Measurements from ENCODE around the gene CACNA2D2. TPM values are rescaled to one million over a fixed set of nuclear protein-coding genes. Genes with fewer than 3 reads are reported as not detected.

Gene CACNA2D2
- total and polyA plus RNA-seq, 12 donors = 0.09 to 2.0 (median 0.60) TPM

DNA sequence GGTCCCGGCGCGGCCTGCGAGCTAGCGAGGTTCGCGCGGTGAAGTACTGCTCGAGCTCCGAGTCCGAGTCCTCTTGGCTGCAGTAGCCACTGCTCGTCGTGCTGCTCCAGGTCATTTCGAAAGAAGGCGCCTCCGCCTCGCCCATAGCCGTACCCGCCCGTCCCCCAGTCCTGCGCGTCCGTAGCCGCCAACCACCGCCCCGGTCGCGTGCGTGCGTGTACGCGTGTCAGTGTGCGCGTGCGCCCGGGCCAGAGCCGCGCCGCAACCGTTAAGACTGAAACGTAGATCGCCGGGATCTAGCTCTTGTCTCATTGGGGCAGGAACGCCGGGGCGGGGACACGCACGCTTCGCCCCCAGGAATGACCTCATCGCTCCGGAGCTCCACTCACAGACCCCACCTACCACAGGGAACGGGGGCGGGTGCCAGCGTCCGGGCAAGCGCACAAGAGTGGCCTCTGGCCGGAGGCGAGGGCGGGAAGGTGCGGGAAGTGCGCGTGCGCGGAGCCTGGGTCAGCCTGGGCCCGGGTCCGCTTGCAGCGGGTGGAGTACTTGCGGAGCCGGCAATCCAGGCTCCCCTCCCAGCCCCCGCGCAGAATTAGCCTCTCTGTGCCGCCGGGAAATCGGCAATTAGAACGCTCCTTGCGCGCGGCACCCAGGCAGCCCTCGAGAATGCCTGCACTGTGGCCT lies 166.1 kb downstream of the CACNA2D2 start:
- peak overlapping the region; percentile 87 to 98 (median 93) for H3K27ac ChIP-seq
- intact Hi-C loops (cut with DNase I) = no loop called here
- no peak for TF ChIP-seq CTCF (IDR thresholded peaks at IDR 0.05)
- peak; percentile 68 to 96 for TF ChIP-seq POLR2A (IDR thresholded peaks at IDR 0.05)
- peak overlapping the region; percentile 30 to 68 (median 58) for H3K4me3 ChIP-seq
- no peaks in the 10 kb centered on the region for H3K27me3 ChIP-seq
- peaks cover 0 to 2% of the 10 kb centered on the region in 2 donors for H3K36me3 ChIP-seq (replicated peaks in 1 of 2)
- 0 to 1% (median 0%) methylated on average over 23 to 79 of the region's 79 CpGs; no CpG with 5 or more reads in 1 of the 4 donors for WGBS, 4 donors
- H3K4me1 ChIP-seq (replicated peaks in 1 of 2) = peaks cover 29 to 52% of the 10 kb centered on the region in 2 donors
- H3K9me3 ChIP-seq (replicated peaks in 1 of 3) = no peaks in the 10 kb centered on the region
- DNase-seq = peak; percentile 99 to 100 (median 100)

DNA sequence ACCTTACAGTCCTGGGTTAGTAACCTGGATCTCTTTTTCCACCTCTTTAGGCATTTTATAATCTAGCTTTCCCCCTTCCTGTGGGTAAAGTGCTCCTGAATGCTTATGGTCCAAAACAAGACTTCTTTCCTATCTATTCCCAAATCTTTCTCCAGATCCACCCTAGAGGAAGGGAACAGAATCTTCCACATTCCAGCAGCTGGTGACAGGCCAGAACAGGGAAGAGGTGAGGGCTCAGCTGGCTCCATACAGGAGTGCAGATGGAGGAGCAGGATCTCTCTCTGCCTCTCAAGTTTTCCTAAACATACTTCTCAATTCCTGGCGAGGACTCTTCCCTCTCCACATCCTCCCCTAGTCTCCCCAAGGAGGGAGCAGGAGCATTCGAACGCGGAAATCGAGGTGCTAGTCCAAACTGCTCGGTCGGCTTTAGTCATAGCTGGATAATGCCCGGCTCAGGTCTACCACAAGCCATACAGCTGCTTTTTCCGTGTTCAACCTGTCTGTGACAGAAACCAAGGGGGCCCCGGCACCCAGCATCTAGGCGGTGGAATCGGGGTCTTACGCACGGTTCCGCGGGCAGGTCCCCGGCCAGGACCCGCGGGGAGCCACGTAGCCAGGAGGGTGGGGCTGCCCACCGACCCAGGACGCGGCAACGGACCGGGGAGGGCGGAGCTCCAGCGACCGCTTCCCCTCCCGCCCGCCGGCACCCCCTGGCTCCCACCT lies 166.8 kb downstream of the CACNA2D2 start:
- peaks cover 29 to 52% of the 10 kb centered on the region in 2 donors for H3K4me1 ChIP-seq (replicated peaks in 1 of 2)
- no peak for TF ChIP-seq POLR2A (IDR thresholded peaks at IDR 0.05)
- peak in 1 of 6 experiments; percentile 16 for TF ChIP-seq CTCF (IDR thresholded peaks at IDR 0.05)
- H3K4me3 ChIP-seq = peak overlapping the region; percentile 27 to 68 (median 58)
- no peak for DNase-seq
- intact Hi-C loops (cut with DNase I) = no loop called here
- H3K27ac ChIP-seq = peak overlapping the region; percentile 87 to 98 (median 93)
- 1 to 2% (median 1%) methylated on average over 9 to 31 of the region's 31 CpGs for WGBS, 4 donors
- no peaks in the 10 kb centered on the region for H3K27me3 ChIP-seq
- H3K36me3 ChIP-seq (replicated peaks in 1 of 2) = peaks cover 0 to 9% of the 10 kb centered on the region in 2 donors
- H3K9me3 ChIP-seq (replicated peaks in 1 of 3) = no peaks in the 10 kb centered on the region

DNA sequence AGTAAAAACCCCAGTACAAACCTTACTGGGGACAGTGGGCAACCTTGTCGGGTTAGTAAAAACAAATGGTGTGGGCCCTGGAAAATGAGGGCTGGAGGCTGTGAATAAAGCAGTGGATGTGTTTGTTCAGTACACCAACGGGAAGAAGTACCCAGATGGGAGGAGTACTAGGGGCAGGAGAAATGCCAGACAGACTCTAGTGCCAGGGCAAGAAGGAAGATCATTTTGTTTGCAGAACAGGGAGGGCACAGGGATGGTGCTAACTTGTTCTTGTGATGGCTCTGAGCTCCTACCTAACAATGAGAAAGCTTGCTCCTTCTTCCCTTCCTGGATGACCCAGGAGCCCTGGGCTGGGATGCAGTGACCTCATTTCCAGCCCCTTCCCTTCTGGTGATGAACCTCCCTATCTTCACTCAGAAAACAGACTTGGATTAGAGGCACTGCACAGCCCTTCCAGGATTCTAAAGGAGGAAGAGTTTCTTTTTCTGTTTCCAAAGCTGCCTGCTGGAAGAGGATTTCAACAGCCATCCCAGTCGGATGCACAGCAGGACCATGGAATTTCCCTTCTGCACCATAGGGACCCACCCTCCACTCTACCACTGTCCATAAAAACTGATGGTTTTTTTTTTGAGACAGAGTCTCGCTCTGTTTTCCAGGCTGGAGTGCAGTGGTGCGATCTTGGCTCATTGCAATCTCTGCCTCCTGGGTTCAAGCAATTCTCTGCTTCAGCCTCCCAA lies 168.9 kb downstream of the CACNA2D2 start:
- Histone ChIP-seq H3K27me3 (no peaks in the 10 kb centered on the region), H3K4me1 (replicated peaks in 1 of 2) (peaks cover 29 to 52% of the 10 kb centered on the region in 2 donors), H3K4me3 (no peak overlapping the region), H3K36me3 (replicated peaks in 1 of 2) (peaks cover 0 to 30% of the 10 kb centered on the region in 2 donors), H3K27ac (peak overlapping the region in 4 of 5 donors; percentile 22 to 98 (median 58)), H3K9me3 (replicated peaks in 1 of 3) (no peaks in the 10 kb centered on the region)
- no peak for TF ChIP-seq POLR2A (IDR thresholded peaks at IDR 0.05)
- TF ChIP-seq CTCF (IDR thresholded peaks at IDR 0.05) = no peak
- intact Hi-C loops (cut with DNase I) = loop anchor here in 1 of 2 donors (5.0 kb wide), 1 partner anchor 47 kb away; no protein-coding TSS in a partner anchor
- WGBS, 4 donors = 70 to 78% (median 74%) methylated on average over 5 of the region's 5 CpGs
- no peak for DNase-seq

Data from adrenal gland (tissue), 12 donors.